IPS-18c (cell line): Measurements from ENCODE around the gene PSPC1.
"Not testable (repeated sequence)": the region's sequence is repeated elsewhere in the genome, so short reads cannot be mapped to it uniquely, and the experiment has no call there.

Experiments
- H3K4me3 ChIP-seq: 2 replicates; pipeline ENCODE4 v1.7.0; 2013; ENCODE audit warnings: low read depth, mild to moderate bottlenecking, low read length, moderate library complexity; ENCODE audit not compliant: insufficient read depth
- H3K9me3 ChIP-seq: one replicate; pipeline ENCODE4 v1.6.1; 2013; ENCODE audit warnings: mild to moderate bottlenecking, low read length, moderate library complexity; ENCODE audit not compliant: control insufficient read depth, insufficient read depth

PSPC1 gene

DNA sequence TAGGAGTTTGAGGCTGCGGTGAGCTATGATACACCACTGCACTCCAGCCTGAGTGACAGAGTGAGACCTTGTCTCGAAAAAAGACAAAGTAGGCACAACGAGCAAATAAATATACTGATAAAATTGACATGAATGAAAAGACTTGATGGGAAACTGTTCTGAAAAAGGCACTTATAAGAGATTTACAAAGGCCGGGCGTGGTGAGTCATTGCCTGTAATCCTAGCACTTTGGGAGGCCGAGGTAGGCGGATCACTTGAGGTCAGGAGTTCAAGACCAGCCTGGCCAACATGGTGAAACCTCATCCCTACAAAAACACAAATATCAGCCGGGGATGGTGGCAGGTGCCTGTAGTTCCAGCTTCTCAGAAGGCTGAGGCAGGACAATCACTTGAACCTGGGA lies 91.3 kb downstream of the PSPC1 start:
- not testable (repeated sequence) for H3K9me3 ChIP-seq, H3K4me3 ChIP-seq

DNA sequence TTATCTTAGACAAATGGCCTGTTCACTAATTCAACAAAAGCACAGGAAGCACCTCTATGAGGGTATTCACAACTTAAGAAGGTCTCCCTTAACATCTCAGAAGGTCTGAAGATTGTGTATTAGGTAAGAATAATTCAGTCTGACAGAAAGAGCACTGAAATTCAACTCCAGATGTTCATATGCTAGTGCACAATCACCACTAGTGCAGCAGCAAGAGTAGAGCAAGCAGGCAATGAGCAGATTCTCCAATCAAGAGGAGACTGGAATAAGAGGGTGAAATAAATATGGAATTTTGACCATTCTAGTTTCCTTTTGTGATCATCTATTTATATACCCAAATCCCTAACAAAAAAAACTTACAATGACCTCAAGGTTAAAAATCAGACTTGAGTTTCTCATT lies 97.3 kb downstream of the PSPC1 start:
- no peak overlapping the region for H3K4me3 ChIP-seq
- H3K9me3 ChIP-seq: no peaks in the 10 kb centered on the region

GRCh38 chr13:19685034-19685433 lies 97.7 kb downstream of the PSPC1 start:
- H3K9me3 ChIP-seq: no peaks in the 10 kb centered on the region
- H3K4me3 ChIP-seq: no peak overlapping the region

- H3K4me3 ChIP-seq: no peak overlapping the region
- no peaks in the 10 kb centered on the region for H3K9me3 ChIP-seq
Measured at GRCh38 chr13:19681517-19681916, 101.2 kb downstream of the PSPC1 start.

- H3K9me3 ChIP-seq: no peaks in the 10 kb centered on the region
- no peak overlapping the region for H3K4me3 ChIP-seq
Measured at GRCh38 chr13:19680751-19681150, 102.0 kb downstream of the PSPC1 start.

DNA sequence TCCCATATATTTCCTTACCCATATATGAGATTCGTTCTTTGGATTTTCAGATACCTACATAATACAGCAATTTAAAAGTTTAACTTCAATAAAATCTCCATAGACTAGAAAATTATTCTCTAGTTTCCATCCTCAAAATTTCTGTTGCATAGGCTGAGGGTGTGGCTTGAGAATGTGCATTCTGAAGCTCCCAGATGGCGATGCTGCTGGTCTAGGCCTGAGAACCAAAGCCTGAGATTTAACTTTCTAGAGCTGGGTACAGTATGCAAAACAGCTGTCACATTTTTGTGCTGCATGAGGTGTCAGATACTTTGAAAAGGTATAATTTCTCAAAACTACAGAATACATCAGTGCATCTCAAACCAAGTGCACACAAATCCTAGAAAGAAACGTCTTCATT lies 106.6 kb downstream of the PSPC1 start:
- Histone ChIP-seq H3K4me3 (no peak overlapping the region), H3K9me3 (no peaks in the 10 kb centered on the region)

DNA sequence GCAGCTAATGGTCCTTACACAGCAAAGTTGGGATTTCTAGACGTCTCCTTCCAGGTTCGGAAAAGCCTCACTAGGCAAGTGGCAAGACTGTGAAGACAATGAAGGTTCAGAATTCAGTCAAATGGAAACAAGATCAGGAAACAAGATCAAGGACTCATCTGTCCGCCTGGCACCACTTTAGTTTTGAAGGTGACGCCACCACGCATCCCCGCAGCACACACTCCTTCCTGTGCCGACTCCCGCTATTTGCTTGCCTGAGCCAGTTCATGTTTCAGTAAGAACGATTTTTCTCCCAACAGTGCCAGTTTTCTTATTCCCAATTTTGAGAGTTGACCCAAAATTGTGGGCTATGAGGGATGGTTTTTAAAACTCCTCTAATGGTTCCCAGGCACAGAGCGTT lies 107.8 kb downstream of the PSPC1 start:
- H3K4me3 ChIP-seq: no peak overlapping the region

GRCh38 chr13:19673473-19674430 lies 109.0 kb downstream of the PSPC1 start:
- H3K9me3 ChIP-seq: no peaks in the 10 kb centered on the region
- H3K4me3 ChIP-seq: no peak overlapping the region

More for the DNA sequence above, 107.8 kb downstream of the PSPC1 start:
- no peaks in the 10 kb centered on the region for H3K9me3 ChIP-seq

GRCh38 chr13:19672990-19673389 lies 109.8 kb downstream of the PSPC1 start:
- Histone ChIP-seq H3K4me3 (no peak overlapping the region), H3K9me3 (no peaks in the 10 kb centered on the region)

GRCh38 chr13:19670147-19670546 lies 112.6 kb downstream of the PSPC1 start:
- no peaks in the 10 kb centered on the region for H3K9me3 ChIP-seq
- no peak overlapping the region for H3K4me3 ChIP-seq

DNA sequence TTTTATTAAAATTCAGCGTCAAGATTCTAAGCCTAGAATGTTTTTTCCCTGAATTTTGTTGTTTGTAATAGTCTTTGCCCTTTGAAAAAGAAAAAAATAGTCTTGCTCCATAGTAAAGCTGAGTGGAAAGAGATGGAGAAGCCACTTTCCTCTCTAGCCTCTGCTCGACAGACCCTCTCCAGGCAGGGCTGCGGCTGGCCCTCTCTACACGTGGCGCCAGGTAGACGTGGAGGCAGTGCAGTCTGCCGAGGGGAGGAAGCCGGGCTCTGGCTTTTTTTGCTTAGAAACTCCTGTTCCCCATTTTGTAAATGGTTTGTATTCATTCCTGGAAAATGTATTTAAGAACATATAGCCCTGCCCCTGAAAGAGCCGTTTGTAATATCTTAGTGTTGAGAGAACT lies 114.0 kb downstream of the PSPC1 start:
- Histone ChIP-seq H3K9me3 (no peaks in the 10 kb centered on the region), H3K4me3 (no peak overlapping the region)

DNA sequence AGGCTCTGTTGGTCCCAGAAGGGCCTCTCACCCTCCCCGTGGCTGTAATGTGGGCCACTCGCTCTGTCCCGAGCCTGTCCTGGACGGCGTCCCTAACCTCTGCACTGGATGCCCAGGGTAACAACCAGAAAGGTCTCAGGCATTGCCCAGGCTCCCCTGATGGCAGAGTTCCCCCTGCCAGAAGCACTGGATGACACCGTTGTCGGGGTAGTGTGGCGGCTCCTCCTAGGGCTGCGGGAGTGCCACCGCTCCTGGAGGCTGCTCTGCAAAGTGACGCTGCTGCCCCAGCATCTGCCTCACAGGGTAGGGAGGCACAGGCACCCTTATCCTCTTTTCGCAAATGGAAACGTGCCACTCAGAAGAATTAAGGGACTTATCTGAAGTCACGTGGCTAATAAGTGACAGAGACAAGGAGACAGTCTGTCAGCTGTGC lies 117.3 kb downstream of the PSPC1 start:
- Histone ChIP-seq H3K4me3 (no peak overlapping the region), H3K9me3 (no peaks in the 10 kb centered on the region)

- H3K4me3 ChIP-seq: no peak overlapping the region
- H3K9me3 ChIP-seq: no peaks in the 10 kb centered on the region
Measured at GRCh38 chr13:19664481-19665230, 118.1 kb downstream of the PSPC1 start.

DNA sequence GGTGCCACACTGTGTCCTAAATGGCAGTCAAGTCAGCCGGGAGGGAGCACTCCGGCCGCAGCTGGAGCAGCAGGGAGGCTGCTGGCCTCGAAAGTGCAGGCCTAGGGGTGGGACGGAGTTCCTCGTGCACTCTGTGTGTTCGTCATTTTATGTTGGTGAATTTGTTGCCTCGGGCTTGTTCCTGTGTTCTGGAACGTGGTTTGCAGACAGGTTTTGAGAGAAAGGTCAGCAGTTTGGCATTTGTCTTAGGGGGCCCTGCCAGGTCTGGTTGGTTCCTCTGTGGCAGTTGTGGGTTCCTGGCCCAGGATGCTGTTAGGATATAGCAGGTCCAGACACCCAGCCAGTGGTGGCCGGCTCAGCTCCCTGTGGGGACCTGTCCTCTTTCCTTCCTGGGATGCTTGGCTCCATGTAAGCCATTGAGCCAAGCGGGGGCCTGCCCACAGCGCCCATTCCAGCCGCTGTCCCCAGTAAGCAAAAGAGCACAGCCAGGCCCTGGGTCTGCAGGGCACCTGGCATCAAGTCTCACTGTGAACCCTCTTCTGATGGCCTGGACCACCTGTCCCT lies 119.2 kb downstream of the PSPC1 start:
- no peak overlapping the region for H3K4me3 ChIP-seq
- no peaks in the 10 kb centered on the region for H3K9me3 ChIP-seq

DNA sequence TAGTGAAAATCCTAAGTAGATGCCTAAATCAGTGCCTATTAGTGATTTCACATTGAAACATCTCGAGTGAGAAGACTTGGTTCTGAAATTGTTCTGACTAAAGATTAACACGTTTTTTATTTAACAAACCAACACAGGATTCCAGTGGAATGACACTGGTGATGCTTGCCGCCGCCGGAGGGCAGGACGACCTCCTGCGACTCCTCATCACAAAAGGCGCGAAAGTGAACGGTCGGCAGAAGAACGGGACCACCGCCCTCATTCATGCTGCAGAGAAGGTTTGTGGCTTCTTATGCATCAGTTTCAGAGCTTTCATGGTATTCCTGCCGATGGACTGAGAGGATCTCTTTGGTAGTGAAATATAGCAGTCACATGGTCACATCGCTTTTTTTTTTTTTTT lies 121.2 kb downstream of the PSPC1 start:
- H3K4me3 ChIP-seq: no peak overlapping the region
- no peaks in the 10 kb centered on the region for H3K9me3 ChIP-seq

GRCh38 chr13:19661126-19661525 lies 121.6 kb downstream of the PSPC1 start:
- Histone ChIP-seq H3K9me3 (no peaks in the 10 kb centered on the region), H3K4me3 (no peak overlapping the region)

DNA sequence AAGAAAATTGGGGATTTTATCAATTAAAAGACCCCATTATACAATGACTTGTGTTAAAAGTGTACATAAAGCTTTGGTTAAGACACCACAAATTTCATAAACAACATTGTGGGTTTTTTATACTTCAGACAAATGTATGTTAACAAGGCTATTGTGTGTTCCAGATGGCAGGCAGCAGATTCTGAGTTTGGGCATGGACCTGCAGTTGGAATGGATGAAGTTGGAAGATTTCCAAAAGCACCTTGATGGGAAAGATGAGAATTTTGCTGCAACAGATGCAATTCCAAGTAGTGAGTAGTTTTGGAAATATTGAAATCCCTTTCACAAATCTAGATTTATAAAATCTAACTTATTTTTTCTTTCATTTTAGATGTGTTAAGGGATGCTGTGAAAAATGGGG lies 123.9 kb downstream of the PSPC1 start:
- Histone ChIP-seq H3K9me3 (no peaks in the 10 kb centered on the region), H3K4me3 (no peak overlapping the region)
